ENCODE data around the gene SPATA31E1.

The SPATA31E1 gene

GRCh38 chr9:87880683-87881082 lies 2.0 kb upstream of the SPATA31E1 start:
- H3K27me3 ChIP-seq (ENCODE audit: control insufficient read depth, insufficient read depth, low read length) = no peaks in the 10 kb centered on the region
- no peak overlapping the region for H2AFZ ChIP-seq
- no peaks in the 10 kb centered on the region for H3K79me2 ChIP-seq
- no peaks in the 10 kb centered on the region for H3K9me3 ChIP-seq (ENCODE audit: control insufficient read depth, low read length)
- no peak for TF ChIP-seq CTCF (IDR thresholded peaks at IDR 0.05)
- no peak overlapping the region for H3K9ac ChIP-seq
- no peaks in the 10 kb centered on the region for H3K36me3 ChIP-seq (ENCODE audit: control insufficient read depth, insufficient read depth, low read length)
- no peaks in the 10 kb centered on the region for H3K4me1 ChIP-seq
- no peak overlapping the region for H3K27ac ChIP-seq
- no peak overlapping the region for H3K4me3 ChIP-seq (ENCODE audit: low read depth, low read length)
- no peak overlapping the region for H3K4me2 ChIP-seq (ENCODE audit: low read length)

GRCh38 chr9:87883274-87883673 lies 597 bp downstream of the SPATA31E1 start:
- H3K79me2 ChIP-seq = no peaks in the 10 kb centered on the region
- no peaks in the 10 kb centered on the region for H3K36me3 ChIP-seq (ENCODE audit: control insufficient read depth, insufficient read depth, low read length)
- H3K9me3 ChIP-seq (ENCODE audit: control insufficient read depth, low read length) = no peaks in the 10 kb centered on the region
- no peaks in the 10 kb centered on the region for H3K4me1 ChIP-seq
- no peak overlapping the region for H3K4me3 ChIP-seq (ENCODE audit: low read depth, low read length)
- TF ChIP-seq CTCF (IDR thresholded peaks at IDR 0.05) = no peak
- H2AFZ ChIP-seq = no peak overlapping the region
- H3K27me3 ChIP-seq (ENCODE audit: control insufficient read depth, insufficient read depth, low read length) = no peaks in the 10 kb centered on the region
- H3K4me2 ChIP-seq (ENCODE audit: low read length) = no peak overlapping the region
- H3K27ac ChIP-seq = no peak overlapping the region
- H3K9ac ChIP-seq = no peak overlapping the region

- Histone ChIP-seq H3K27ac (no peak overlapping the region), H3K27me3 (ENCODE audit: control insufficient read depth, insufficient read depth, low read length) (no peaks in the 10 kb centered on the region), H3K4me2 (ENCODE audit: low read length) (no peak overlapping the region), H3K79me2 (no peaks in the 10 kb centered on the region), H3K9me3 (ENCODE audit: control insufficient read depth, low read length) (no peaks in the 10 kb centered on the region), H3K36me3 (ENCODE audit: control insufficient read depth, insufficient read depth, low read length) (no peaks in the 10 kb centered on the region), H3K4me3 (ENCODE audit: low read depth, low read length) (no peak overlapping the region), H3K4me1 (no peaks in the 10 kb centered on the region), H3K9ac (no peak overlapping the region), H2AFZ (no peak overlapping the region)
- no peak for TF ChIP-seq CTCF (IDR thresholded peaks at IDR 0.05)
These were observed 1.3 kb downstream of the SPATA31E1 start for GRCh38 chr9:87883990-87884389.

- no peak overlapping the region for H3K4me3 ChIP-seq (ENCODE audit: low read depth, low read length)
- TF ChIP-seq CTCF (IDR thresholded peaks at IDR 0.05) = no peak
- H3K9ac ChIP-seq = no peak overlapping the region
- no peaks in the 10 kb centered on the region for H3K79me2 ChIP-seq
- H2AFZ ChIP-seq = no peak overlapping the region
- H3K4me1 ChIP-seq = no peaks in the 10 kb centered on the region
- no peaks in the 10 kb centered on the region for H3K36me3 ChIP-seq (ENCODE audit: control insufficient read depth, insufficient read depth, low read length)
- H3K27me3 ChIP-seq (ENCODE audit: control insufficient read depth, insufficient read depth, low read length) = no peaks in the 10 kb centered on the region
- H3K9me3 ChIP-seq (ENCODE audit: control insufficient read depth, low read length) = no peaks in the 10 kb centered on the region
- no peak overlapping the region for H3K27ac ChIP-seq
- no peak overlapping the region for H3K4me2 ChIP-seq (ENCODE audit: low read length)
These were observed 2.1 kb downstream of the SPATA31E1 start for GRCh38 chr9:87884578-87885459.
